IMR-90 (cell line): ENCODE measurements around the gene PPP1R14C. TPM values are rescaled to one million over a fixed set of nuclear protein-coding genes. Genes with fewer than 3 reads are reported as not detected.

Source experiments
- ATAC-seq: fragments of 200-7000 bp; cut with Tn5 transposase; 2 replicates; pipeline ENCODE4 v1.9.1; 2020; ENCODE audit warnings: low read depth, mild to moderate bottlenecking, moderate library complexity
- BruUV-seq: library from RNA; stranded (reverse); fragments of 400-500 nt; replicated peaks from 2 replicates; lab custom pipeline; 2021; lab: Mats Ljungman, UMichigan
- CTCF ChIA-PET: fragments of 300-600 bp; formaldehyde crosslinking; extraction: SDS; loops from one replicate; lab custom pipeline; 2021; ENCODE audit warnings: antibody characterized with exemption; lab: Yijun Ruan, JAX
- POLR2A ChIA-PET: fragments of 300-600 bp; sonication (Branson Sonifier 250); formaldehyde crosslinking; loops from one replicate; lab custom pipeline; 2022; ENCODE audit warnings: antibody characterized with exemption; ENCODE audit not compliant: unreplicated experiment; lab: Charles Lee
- DNase-seq: peaks from one replicate; pipeline ENCODE4 v3.0.0; 2013
- H2AFZ ChIP-seq: replicated peaks from 2 replicates; pipeline ENCODE3; 2013; ENCODE audit warnings: low read length, mild to moderate bottlenecking; ENCODE audit not compliant: poor library complexity
- H2AK5ac ChIP-seq: 2 replicates; pipeline ENCODE4 v1.6.1; 2013; ENCODE audit warnings: low read depth, low read length, inconsistent platforms
- H2AK9ac ChIP-seq: replicated peaks from 2 replicates; pipeline ENCODE3; 2013; ENCODE audit warnings: mild to moderate bottlenecking, low read depth, low read length, moderate library complexity; ENCODE audit not compliant: poor library complexity
- H2BK120ac ChIP-seq: 2 replicates; pipeline ENCODE4 v1.6.1; 2013; ENCODE audit warnings: low read depth, low read length, inconsistent platforms
- H2BK15ac ChIP-seq: 3 replicates; pipeline ENCODE4 v1.6.1; 2013; ENCODE audit warnings: low read depth, low read length, inconsistent platforms
- H2BK20ac ChIP-seq: 2 replicates; pipeline ENCODE4 v1.6.1; 2013; ENCODE audit warnings: low read depth, mild to moderate bottlenecking, inconsistent platforms, low read length, moderate library complexity
- H2BK5ac ChIP-seq: 2 replicates; pipeline ENCODE4 v1.6.1; 2013; ENCODE audit warnings: mild to moderate bottlenecking, low read depth, low read length, inconsistent platforms; ENCODE audit not compliant: poor library complexity, severe bottlenecking
- H3K14ac ChIP-seq: replicated peaks from 2 replicates; pipeline ENCODE4 v1.6.1; 2013; ENCODE audit warnings: low read depth, low read length, inconsistent platforms
- H3K18ac ChIP-seq: 2 replicates; pipeline ENCODE4 v1.6.1; 2013; ENCODE audit warnings: low read depth, low read length, control low read depth
- H3K23ac ChIP-seq: 2 replicates; pipeline ENCODE4 v1.6.1; 2013; ENCODE audit warnings: low read depth, low read length, inconsistent platforms
- H3K27ac ChIP-seq: 2 replicates; pipeline ENCODE4 v1.5.1; 2013; ENCODE audit warnings: mild to moderate bottlenecking, control low read depth, low read length; ENCODE audit not compliant: insufficient read depth
- H3K27me3 ChIP-seq: 2 replicates; pipeline ENCODE4 v1.6.1; 2013; ENCODE audit warnings: low read length; ENCODE audit not compliant: control insufficient read depth, insufficient read depth
- H3K36me3 ChIP-seq: 2 replicates; pipeline ENCODE4 v1.6.1; 2013; ENCODE audit warnings: low read length, mixed read lengths; ENCODE audit not compliant: control insufficient read depth, insufficient read depth
- H3K4ac ChIP-seq: 2 replicates; pipeline ENCODE4 v1.6.1; 2013; ENCODE audit warnings: low read depth, low read length, inconsistent platforms
- H3K4me1 ChIP-seq: 2 replicates; pipeline ENCODE4 v1.6.1; 2013; ENCODE audit warnings: low read length, mixed read lengths; ENCODE audit not compliant: control insufficient read depth, insufficient read depth
- H3K4me2 ChIP-seq: 2 replicates; pipeline ENCODE4 v1.6.1; 2013; ENCODE audit warnings: low read depth, mild to moderate bottlenecking, control low read depth, low read length, moderate library complexity
- H3K4me3 ChIP-seq: 2 replicates; pipeline ENCODE4 v1.5.1; 2013; ENCODE audit warnings: low read depth, mild to moderate bottlenecking, control low read depth, low read length, moderate library complexity; ENCODE audit not compliant: insufficient read depth
- H3K56ac ChIP-seq: 2 replicates; pipeline ENCODE4 v1.6.1; 2013; ENCODE audit warnings: low read length, inconsistent platforms; ENCODE audit not compliant: insufficient read depth; ENCODE audit errors: extremely low read depth
- H3K79me1 ChIP-seq, 2 experiments: 2 replicates each; pipeline ENCODE4 v1.6.1; 2013; ENCODE audit warnings: low read length in 2 of 2, inconsistent platforms in 1 of 2, low read depth in 1 of 2
- H3K9ac ChIP-seq: 2 replicates; pipeline ENCODE4 v1.6.1; 2013; ENCODE audit warnings: low read depth, low read length, control low read depth
- H3K9me1 ChIP-seq: 2 replicates; pipeline ENCODE4 v1.6.1; 2013; ENCODE audit warnings: low read length, inconsistent platforms; ENCODE audit not compliant: insufficient read depth
- H3K9me3 ChIP-seq: 2 replicates; pipeline ENCODE4 v1.6.1; 2013; ENCODE audit warnings: low read length; ENCODE audit not compliant: control insufficient read depth, insufficient read depth
- H4K20me1 ChIP-seq: 2 replicates; pipeline ENCODE4 v1.6.1; 2013; ENCODE audit warnings: low read length, inconsistent platforms; ENCODE audit not compliant: insufficient read depth
- H4K5ac ChIP-seq: 2 replicates; pipeline ENCODE4 v1.6.1; 2013; ENCODE audit warnings: mild to moderate bottlenecking, low read depth, low read length, control low read depth
- H4K8ac ChIP-seq, 2 experiments: 2 replicates each; pipeline ENCODE4 v1.6.1; 2013; ENCODE audit warnings: low read depth in 2 of 2, low read length in 2 of 2, control low read depth in 1 of 2, inconsistent platforms in 1 of 2
- H4K91ac ChIP-seq: 2 replicates; pipeline ENCODE4 v1.6.1; 2013; ENCODE audit warnings: low read depth, low read length, inconsistent platforms; ENCODE audit not compliant: insufficient read depth
- BHLHE40 ChIP-seq: fragments of 150-350 bp; IDR thresholded peaks from 2 replicates; pipeline ENCODE4 v1.6.1; 2016; ENCODE audit warnings: mild to moderate bottlenecking, low read depth, low read length
- CEBPB ChIP-seq: IDR thresholded peaks from 2 replicates; pipeline ENCODE4 v1.6.1; 2012; ENCODE audit warnings: low read depth, low read length, improper control_type of control experiment
- CHD1 ChIP-seq: IDR thresholded peaks from 2 replicates; pipeline ENCODE4 v1.6.1; 2012; ENCODE audit warnings: low read depth, low read length, improper control_type of control experiment
- CTCF ChIP-seq: conservative IDR thresholded peaks from 2 replicates; pipeline ENCODE4 v1.5.1; 2012; ENCODE audit warnings: mild to moderate bottlenecking, low read depth, low read length, improper control_type of control experiment
- ELK1 ChIP-seq: fragments of 150-350 bp; IDR thresholded peaks from 2 replicates; pipeline ENCODE4 v1.6.1; 2016; ENCODE audit warnings: low read depth, mild to moderate bottlenecking, low read length, moderate library complexity, borderline replicate concordance
- FOS ChIP-seq: fragments of 150-350 bp; IDR thresholded peaks from 2 replicates; pipeline ENCODE4 v1.6.1; 2016; ENCODE audit warnings: low read depth, low read length
- MAZ ChIP-seq: IDR thresholded peaks from 2 replicates; pipeline ENCODE4 v1.6.1; 2012; ENCODE audit warnings: low read depth, mild to moderate bottlenecking, low read length, improper control_type of control experiment, moderate library complexity, borderline replicate concordance
- MXI1 ChIP-seq: IDR thresholded peaks from 2 replicates; pipeline ENCODE4 v1.6.1; 2012; ENCODE audit warnings: low read depth, mild to moderate bottlenecking, low read length, moderate library complexity, borderline replicate concordance
- NFE2L2 ChIP-seq: fragments of 150-350 bp; IDR thresholded peaks from 2 replicates; pipeline ENCODE4 v1.6.1; 2016; ENCODE audit warnings: low read depth, mild to moderate bottlenecking, low read length
- POLR2A ChIP-seq: IDR thresholded peaks from 2 replicates; pipeline ENCODE4 v1.6.1; 2012; ENCODE audit warnings: mild to moderate bottlenecking, low read depth, low read length
- RCOR1 ChIP-seq: IDR thresholded peaks from 2 replicates; pipeline ENCODE4 v1.6.1; 2012; ENCODE audit warnings: mild to moderate bottlenecking, low read length, improper control_type of control experiment; ENCODE audit not compliant: insufficient replicate concordance
- RFX5 ChIP-seq: IDR thresholded peaks from 2 replicates; pipeline ENCODE4 v1.8.0; 2012; ENCODE audit warnings: low read depth, mild to moderate bottlenecking, low read length, moderate library complexity
- SMC3 ChIP-seq: fragments of 150-350 bp; IDR thresholded peaks from 2 replicates; pipeline ENCODE4 v1.6.1; 2016; ENCODE audit warnings: low read depth, mild to moderate bottlenecking, antibody characterized with exemption, low read length, moderate library complexity
- USF2 ChIP-seq: fragments of 150-350 bp; IDR thresholded peaks from 2 replicates; pipeline ENCODE4 v1.6.1; 2017; ENCODE audit warnings: mild to moderate bottlenecking, antibody characterized with exemption, low read length, low read depth
- WGBS, 2 experiments: methylation state at CpG; one replicate each; pipeline versions ENCODE4 v1.1.5 to v1.1.7; 2013; ENCODE audit warnings: missing lambda C conversion rate in 2 of 2; ENCODE audit not compliant: insufficient read length in 1 of 2; ENCODE audit errors: extremely low coverage in 2 of 2; 5-methylcytosine and 5-hydroxymethylcytosine counted together
- dilution Hi-C: fragments of 300-500 bp; cut with HindIII; formaldehyde crosslinking; loops from one replicate; pipeline ENCODE4 v1.14.3; 2018; ENCODE audit warnings: low sequenced_read_pairs; ENCODE audit not compliant: unreplicated experiment
- in situ Hi-C: fragments of 300-500 bp; cut with MboI; formaldehyde crosslinking; loops from 3 replicates; pipeline ENCODE4 v1.14.3; 2019; ENCODE audit warnings: low sequenced_read_pairs, inconsistent platforms, mixed read lengths
- intact Hi-C: fragments of 100-400 bp; cut with micrococcal nuclease; formaldehyde crosslinking; loops from 2 replicates; pipeline ENCODE4 v1.10.0; 2022
- polyA plus RNA-seq, 3 experiments: library from polyadenylated mRNA; depleted of rRNA; stranded (reverse); fragments of >200 nt; gene quantifications; 2 replicates each; pipeline ENCODE4 v1.2.3, GENCODE V29; 2012; ENCODE audit warnings: low replicate concordance in 1 of 3
- total RNA-seq: library from RNA; depleted of rRNA; stranded (reverse); fragments of >200 nt; gene quantifications from 2 replicates; pipeline ENCODE4 v1.2.3, GENCODE V29; 2012

PPP1R14C gene
- total and polyA plus RNA-seq, 2 of the 4 experiments (the other 2 are of a cell fraction), result not detected

- H3K4me3 ChIP-seq, result no peak overlapping the region
- no peak overlapping the region for H2BK20ac ChIP-seq
- no peak overlapping the region for H4K5ac ChIP-seq
- H3K27me3 ChIP-seq, result peaks cover 13% of the 10 kb centered on the region
- dilution Hi-C loops (no loop called here), intact Hi-C loops (no loop called here), in situ Hi-C loops (no loop called here)
- H3K18ac ChIP-seq, result no peak overlapping the region
- ChIA-PET CTCF (interaction anchor here (0.6 kb wide), 1 partner anchor 15 kb away, joined by 4 read pairs; no protein-coding TSS in a partner anchor), POLR2A (no interaction called here)
- H2AK9ac ChIP-seq, result no peak overlapping the region
- no peaks in the 10 kb centered on the region for H3K9me3 ChIP-seq
- no peaks in the 10 kb centered on the region for H4K20me1 ChIP-seq
- ATAC-seq (no peak), DNase-seq (no peak)
- no TSS peak for BruUV-seq
- no peaks in the 10 kb centered on the region for H3K36me3 ChIP-seq
- H3K4me1 ChIP-seq, result no peaks in the 10 kb centered on the region
- no peak overlapping the region for H4K91ac ChIP-seq
- no peaks in the 10 kb centered on the region for H3K79me1 ChIP-seq
- no peak overlapping the region for H3K4me2 ChIP-seq
- no peak overlapping the region for H3K27ac ChIP-seq
- no peaks in the 10 kb centered on the region for H3K9me1 ChIP-seq
- H2AK5ac ChIP-seq, result no peak overlapping the region
- no peak overlapping the region for H2AFZ ChIP-seq
- no peak overlapping the region for H2BK120ac ChIP-seq
- H3K14ac ChIP-seq, result no peak overlapping the region
- no peak for TF ChIP-seq SMC3
- no peak for TF ChIP-seq CTCF
- no peak for TF ChIP-seq POLR2A
- no peak for TF ChIP-seq MXI1
- no peak for TF ChIP-seq ELK1
- no peak for TF ChIP-seq RFX5
- no peak for TF ChIP-seq MAZ
- TF ChIP-seq NFE2L2, result no peak
- TF ChIP-seq CEBPB, result no peak
- no peak for TF ChIP-seq USF2
- no peak for TF ChIP-seq RCOR1
- TF ChIP-seq FOS, result no peak
- no peak for TF ChIP-seq CHD1
- no peak for TF ChIP-seq BHLHE40
- H3K56ac ChIP-seq, result no peak overlapping the region
- H2BK5ac ChIP-seq, result no peak overlapping the region
- no peak overlapping the region for H3K4ac ChIP-seq
- no peak overlapping the region for H3K9ac ChIP-seq
- WGBS, 2 experiments, result 22% methylated on average over 3 of the region's 9 CpGs; no CpG with 5 or more reads in 1 of the 2 experiments
- no peak overlapping the region for H3K23ac ChIP-seq
- no peak overlapping the region for H4K8ac ChIP-seq
- no peak overlapping the region for H2BK15ac ChIP-seq
Observed at GRCh38 chr6:150129616-150130505, 13.0 kb upstream of the PPP1R14C start.
